ENCODE results near the gene LRRC25. TPM values are rescaled to one million over a fixed set of nuclear protein-coding genes. Genes with fewer than 3 reads are reported as not detected.

The LRRC25 gene
- total RNA-seq, 1 donor from 2014 or later, result 2.9 TPM

GRCh38 chr19:18424890-18425514, 27.6 kb upstream of the LRRC25 start:
- no peak for DNase-seq (ENCODE audit: low spot score)

DNA sequence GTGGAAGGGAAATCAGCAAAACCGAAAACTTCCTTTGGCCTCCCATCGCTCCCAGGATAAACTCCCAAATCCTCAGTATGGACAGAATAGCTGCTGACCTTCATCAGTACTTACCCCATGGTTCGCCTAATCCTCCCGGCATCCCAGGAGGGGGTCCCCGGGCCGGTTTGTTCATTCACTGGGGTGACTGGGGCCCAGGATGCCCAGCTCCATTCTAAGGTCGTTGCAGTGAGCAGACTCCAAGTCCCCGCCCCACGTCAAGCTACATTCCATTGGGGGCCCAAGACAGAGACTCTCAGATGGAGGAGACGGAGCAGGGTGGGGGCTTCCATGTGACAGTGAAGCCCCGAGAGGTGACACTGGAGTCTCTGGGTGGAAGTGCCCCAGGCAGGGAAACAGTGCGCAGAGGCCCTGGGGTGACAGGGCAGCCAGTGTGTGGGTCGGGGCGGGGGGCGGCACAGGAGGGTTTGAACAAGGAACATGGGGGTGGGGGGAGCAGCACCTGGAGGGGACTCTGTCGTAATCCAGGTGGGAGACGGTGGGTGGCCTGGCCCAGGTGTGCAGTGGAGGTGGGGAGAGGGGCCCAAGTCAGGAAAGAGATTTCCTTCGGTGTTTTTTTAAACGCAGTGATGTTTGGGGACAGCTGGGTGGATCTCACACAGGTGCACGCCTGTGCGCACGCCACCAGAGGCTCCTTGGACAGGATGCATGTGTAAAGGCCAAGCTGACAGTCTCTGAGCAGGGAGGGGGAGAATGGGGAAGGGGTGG, 26.9 kb upstream of the LRRC25 start:
- no peak for DNase-seq (ENCODE audit: low spot score)

GRCh38 chr19:18423258-18424020, 26.0 kb upstream of the LRRC25 start:
- no peak for DNase-seq (ENCODE audit: low spot score)

- no peak for DNase-seq (ENCODE audit: low spot score)
Measured at GRCh38 chr19:18422530-18423191, 25.2 kb upstream of the LRRC25 start.

DNA sequence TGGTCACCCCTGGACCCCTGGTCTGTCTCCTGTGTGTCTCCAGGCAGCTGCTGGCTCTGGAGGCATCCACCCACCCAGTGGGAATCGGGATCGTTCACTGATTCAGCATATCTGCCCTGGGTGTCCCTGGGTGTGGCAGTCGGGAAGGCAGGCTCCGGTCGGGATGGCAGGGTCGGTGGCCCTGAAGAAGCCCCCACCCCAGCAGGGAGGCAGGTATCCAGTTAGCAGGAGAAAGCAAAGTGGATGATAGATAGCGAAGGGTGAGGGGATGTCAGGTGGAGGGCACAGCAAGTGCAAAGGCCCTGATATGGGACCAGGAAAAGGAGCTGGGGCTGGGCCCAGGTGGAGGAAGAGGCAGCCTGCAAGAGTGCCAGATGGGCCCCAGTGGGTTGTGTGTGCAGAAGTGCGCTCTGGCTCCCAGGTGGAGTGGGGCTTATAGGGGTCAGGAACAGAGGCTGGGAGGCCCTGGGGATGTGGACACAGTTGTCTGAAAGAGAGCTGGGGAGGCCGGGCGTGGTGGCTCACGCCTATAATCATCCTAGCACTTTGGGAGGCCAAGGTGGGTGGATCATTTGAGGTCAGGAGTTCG, 24.0 kb upstream of the LRRC25 start:
- DNase-seq (ENCODE audit: low spot score), result no peak

DNA sequence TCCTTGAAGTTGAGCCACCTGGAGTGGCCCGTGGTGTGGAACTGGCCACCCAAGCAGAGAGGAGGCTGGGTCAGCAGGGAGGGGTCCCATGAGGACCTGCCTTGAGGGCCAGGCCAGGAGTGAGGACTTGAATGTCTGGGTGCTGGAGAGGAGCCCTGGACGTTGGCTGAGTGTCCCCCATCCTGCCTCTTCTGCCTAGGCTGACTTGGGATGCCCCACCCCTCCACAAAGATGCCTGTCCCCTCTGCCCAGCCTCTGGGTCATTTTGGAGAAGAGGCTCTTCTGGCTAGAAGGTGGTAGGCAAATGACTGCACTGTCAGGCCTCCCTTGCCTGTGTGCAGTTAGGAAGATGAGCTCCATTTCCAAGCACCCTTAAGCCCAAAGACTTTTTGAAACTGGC, 23.5 kb upstream of the LRRC25 start:
- DNase-seq (ENCODE audit: low spot score), result no peak

DNA sequence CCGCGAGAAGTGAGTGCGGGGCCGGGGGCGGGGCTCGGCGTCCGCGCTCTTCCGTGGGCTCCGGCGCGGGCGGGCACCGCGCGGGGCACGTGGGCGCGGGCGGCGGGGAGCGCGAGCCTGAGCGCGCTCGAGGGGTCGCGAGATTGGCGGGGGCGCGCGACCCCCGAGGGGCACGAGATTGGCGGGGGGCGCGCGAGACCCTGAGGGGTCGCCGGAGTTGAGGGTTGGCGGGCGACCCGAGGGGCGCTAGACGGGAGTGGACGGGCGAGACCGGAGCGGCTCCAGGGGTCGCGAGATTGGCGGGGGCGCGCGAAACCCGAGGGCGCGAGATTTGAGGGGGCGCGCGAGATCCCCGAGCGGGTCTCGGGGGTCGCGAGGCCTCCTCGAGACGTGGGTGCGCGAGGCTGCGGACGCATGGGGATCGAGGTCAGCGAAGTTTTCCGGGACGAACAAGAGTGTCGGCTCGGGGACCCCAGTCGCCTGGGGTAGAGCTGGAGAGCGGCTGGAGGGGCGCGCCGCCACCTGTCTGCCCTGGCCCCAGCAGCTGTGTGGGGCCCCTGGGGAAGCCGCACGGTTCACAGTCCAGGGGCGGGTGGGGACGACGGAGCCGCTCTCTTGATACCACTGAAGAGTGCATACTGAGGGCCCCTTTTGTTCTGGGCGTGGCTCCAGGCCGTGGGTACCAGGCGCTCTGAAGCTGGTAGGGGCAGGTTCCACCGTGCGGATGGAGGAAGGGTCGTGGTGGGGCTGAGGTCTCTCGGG, 22.5 kb upstream of the LRRC25 start:
- peak; percentile 37 for DNase-seq (ENCODE audit: low spot score)

GRCh38 chr19:18419195-18419698, 21.8 kb upstream of the LRRC25 start, which contains the start of gene SSBP4:
SSBP4 (plus strand) TSS chr19:18419398; CDS start chr19:18419649, 251 bp downstream.
- DNase-seq (ENCODE audit: low spot score), result peak; percentile 83

DNA sequence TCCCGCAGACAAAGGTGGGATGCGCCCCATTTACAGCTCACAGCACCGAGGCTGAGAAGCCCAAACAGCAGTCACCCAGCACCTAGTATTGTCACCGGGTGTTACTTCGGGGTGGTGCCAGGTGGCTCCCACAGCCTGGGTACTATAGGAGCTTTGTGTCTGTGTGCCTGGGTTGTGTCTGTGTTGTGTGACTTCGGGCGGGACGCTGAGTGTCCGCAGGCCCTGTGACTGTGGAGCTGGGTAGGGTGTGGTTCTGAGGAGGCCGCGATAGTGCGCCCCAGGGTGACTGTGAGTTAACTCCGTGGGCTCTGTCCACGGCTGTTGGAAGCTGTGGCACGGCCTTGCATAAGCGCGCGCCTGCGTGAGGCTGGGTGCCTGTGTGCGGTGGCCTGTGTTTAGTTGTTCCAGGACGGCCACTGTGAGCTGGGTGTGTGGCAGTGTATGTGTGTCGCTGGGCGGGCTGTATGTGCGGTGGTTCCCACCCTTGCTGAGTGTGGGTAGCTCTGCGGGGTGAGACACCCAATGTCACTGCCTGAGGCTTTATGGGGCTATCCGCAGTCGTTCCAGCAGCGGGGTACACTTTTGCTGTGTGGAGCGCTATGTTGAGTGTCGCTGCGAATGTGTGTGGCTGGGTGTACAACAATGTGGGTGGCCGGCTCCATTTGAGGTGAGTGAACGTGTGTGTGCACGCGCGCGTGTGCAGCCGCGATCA, 21.2 kb upstream of the LRRC25 start:
- DNase-seq (ENCODE audit: low spot score), result no peak

- DNase-seq (ENCODE audit: low spot score), result no peak
Measured at GRCh38 chr19:18418029-18418482, 20.6 kb upstream of the LRRC25 start.

DNA sequence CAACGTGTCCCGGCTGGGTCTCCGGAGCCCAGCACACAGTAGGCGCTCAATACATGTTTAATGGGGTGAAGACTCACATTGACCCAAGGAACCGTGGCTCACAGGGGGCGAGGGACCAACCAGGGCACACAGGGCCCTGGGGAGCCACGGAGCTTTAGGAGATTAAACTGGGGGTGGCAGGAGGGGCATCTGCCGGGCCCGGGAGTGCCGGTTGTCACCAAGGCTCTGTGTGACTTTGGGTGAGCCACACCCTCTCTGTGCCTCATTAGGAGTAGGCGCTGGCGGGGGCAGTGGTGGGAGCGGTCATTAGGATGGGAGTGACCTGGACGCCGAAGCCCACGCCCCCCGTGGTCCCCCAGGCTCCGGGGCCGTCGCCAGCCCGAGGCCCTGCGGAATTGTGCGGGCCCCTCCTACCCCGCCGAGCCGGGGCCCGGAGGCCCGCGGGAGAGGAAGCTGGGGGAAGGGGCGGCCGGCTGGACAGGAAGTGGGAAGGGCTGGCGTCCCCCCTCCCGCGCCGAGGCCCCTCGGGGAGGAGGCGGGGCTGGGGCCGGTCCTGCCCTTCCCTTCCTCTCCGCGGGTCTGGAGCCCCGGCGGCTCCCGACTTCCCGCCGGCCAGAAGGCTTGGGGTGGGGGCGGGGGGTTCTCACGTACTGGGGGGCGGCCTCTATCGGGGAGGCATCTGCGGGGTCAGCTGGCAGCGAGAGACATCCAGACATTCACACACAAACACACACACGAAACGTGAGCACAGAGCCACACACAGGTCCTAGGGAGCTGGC, 20.0 kb upstream of the LRRC25 start:
- DNase-seq (ENCODE audit: low spot score), result peak; percentile 95

GRCh38 chr19:18416778-18417249, 19.4 kb upstream of the LRRC25 start:
- DNase-seq (ENCODE audit: low spot score), result peak; percentile 97

DNA sequence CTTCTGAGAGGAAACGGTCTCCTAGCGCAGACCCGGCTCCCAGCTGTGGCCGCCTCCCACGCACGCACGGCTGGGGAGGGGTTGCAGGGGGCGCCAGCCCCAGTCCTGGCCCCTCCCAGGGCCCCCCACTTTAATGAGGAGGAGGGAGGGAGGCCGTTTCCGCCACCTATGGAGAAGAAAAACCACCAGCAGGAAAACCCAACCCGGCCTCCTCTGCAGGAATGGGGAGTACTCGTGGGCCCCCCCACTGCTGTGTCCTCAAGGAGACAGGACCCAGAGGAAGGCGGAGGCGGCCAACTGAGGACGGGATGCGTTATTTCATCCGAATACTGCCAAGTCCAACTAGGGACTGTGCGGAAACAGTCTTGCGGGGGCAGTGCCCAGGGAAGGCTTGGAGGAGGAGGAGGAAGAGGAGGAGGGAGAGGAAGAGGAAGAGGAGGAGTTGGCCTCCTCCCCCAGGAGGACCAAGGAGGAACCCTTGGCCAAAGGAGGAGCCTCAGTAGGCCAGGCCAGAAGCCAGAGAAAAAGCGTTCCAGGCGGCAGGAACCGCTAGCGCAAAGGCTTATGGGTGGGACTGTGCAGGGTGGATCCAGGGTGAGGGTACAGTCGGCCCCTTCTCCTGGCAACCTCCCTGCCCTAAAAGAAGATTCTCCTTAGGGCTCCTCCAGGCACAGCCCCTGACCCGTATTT, 17.9 kb upstream of the LRRC25 start:
- DNase-seq (ENCODE audit: low spot score), result peak; percentile 96

- DNase-seq (ENCODE audit: low spot score), result peak; percentile 34
Measured at GRCh38 chr19:18414504-18415177, 17.2 kb upstream of the LRRC25 start.

- no peak for DNase-seq (ENCODE audit: low spot score)
Measured at GRCh38 chr19:18412610-18413239, 15.3 kb upstream of the LRRC25 start.

GRCh38 chr19:18408053-18408476, 10.6 kb upstream of the LRRC25 start:
- no peak for DNase-seq (ENCODE audit: low spot score)

DNA sequence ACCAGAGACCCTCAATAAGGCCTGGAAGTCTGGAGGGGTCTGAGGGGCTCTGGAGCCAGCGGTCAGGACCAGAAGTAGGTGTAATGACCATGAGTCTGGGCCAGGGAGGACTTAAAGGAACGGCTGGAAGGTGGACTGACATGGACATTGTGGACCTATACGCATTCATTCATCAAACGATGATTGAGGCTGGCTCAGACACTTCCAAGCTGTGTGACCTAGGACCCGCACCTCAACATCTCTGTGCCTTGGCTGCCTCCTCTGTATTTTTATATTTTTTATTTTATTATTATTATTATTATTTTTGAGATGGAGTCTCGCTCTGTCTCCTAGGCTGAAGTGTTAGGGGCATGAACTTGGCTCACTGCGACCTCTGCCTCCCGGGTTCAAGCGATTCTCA, 9.3 kb upstream of the LRRC25 start:
- DNase-seq (ENCODE audit: low spot score), result no peak
